Stimulated activated CD4-positive, alpha-beta T cell treated with anti-CD3 and anti-CD28 coated beads, Interleukin-12 subunit alpha, Interleukin-12 subunit beta, amount 100 ng/mL, for 48 hours (primary cell): ENCODE measurements around the gene GPR35.

Experiments used
- DNase-seq, 3 donors: peaks; one replicate each; pipeline ENCODE4 v3.0.0-alpha.2; 2020; ENCODE audit warnings: low read depth in 2 of 3, low spot score in 1 of 3

The GPR35 gene

GRCh38 chr2:240622531-240623235 is 2.6 kb upstream of the GPR35 start:
- peak in 1 of 3 donors; percentile 22 for DNase-seq

GRCh38 chr2:240623531-240624010 is 1.7 kb upstream of the GPR35 start:
- no peak for DNase-seq

GRCh38 chr2:240624011-240624949 is 1.0 kb upstream of the GPR35 start:
- no peak for DNase-seq

- peak in 2 of 3 donors; percentile 29 to 35 for DNase-seq
These were observed 1.4 kb downstream of the GPR35 start for GRCh38 chr2:240626531-240627300.

GRCh38 chr2:240627736-240628506 is 2.6 kb downstream of the GPR35 start:
- no peak for DNase-seq

GRCh38 chr2:240628507-240628807 is 3.2 kb downstream of the GPR35 start:
- DNase-seq: no peak

GRCh38 chr2:240628808-240629618 is 3.7 kb downstream of the GPR35 start:
- no peak for DNase-seq

- DNase-seq: no peak
These were observed 4.3 kb downstream of the GPR35 start for GRCh38 chr2:240629619-240629967.

GRCh38 chr2:240629968-240630770 is 4.9 kb downstream of the GPR35 start:
- no peak for DNase-seq

- no peak for DNase-seq
These were observed 5.7 kb downstream of the GPR35 start for GRCh38 chr2:240630771-240631547.

GRCh38 chr2:240631548-240632305 is 6.4 kb downstream of the GPR35 start:
- no peak for DNase-seq

- DNase-seq: no peak
These were observed 7.0 kb downstream of the GPR35 start for GRCh38 chr2:240632306-240632721.

- DNase-seq: no peak
These were observed 10.1 kb downstream of the GPR35 start for GRCh38 chr2:240635121-240635997.

- no peak for DNase-seq
These were observed 10.8 kb downstream of the GPR35 start for GRCh38 chr2:240635998-240636547.

GRCh38 chr2:240636563-240637115 is 11.4 kb downstream of the GPR35 start:
- DNase-seq: no peak
